DOHH2 (cell line): ENCODE measurements around the gene RTN4IP1.
"Not testable (repeated sequence)": the region's sequence is repeated elsewhere in the genome, so short reads cannot be mapped to it uniquely, and the experiment has no call there.

Experiments used
- H3F3A ChIP-seq: fragments of 200-600 bp; sonication (generic), shearing (Covaris generic); 2 replicates; pipeline ENCODE4 v1.6.0; 2016; ENCODE audit warnings: antibody characterized with exemption, mild to moderate bottlenecking; ENCODE audit not compliant: control insufficient read depth, insufficient read depth
- H3K27ac ChIP-seq: fragments of 200-600 bp; sonication (generic); 2 replicates; pipeline ENCODE4 v1.5.1; 2014; ENCODE audit warnings: low read depth, mild to moderate bottlenecking, low read length, moderate library complexity
- H3K27me3 ChIP-seq: fragments of 200-600 bp; sonication (generic); 2 replicates; pipeline ENCODE4 v1.6.1; 2014; ENCODE audit warnings: mild to moderate bottlenecking, low read length, mixed read lengths; ENCODE audit not compliant: control insufficient read depth
- H3K36me3 ChIP-seq: fragments of 200-600 bp; sonication (generic); 2 replicates; pipeline ENCODE4 v1.6.1; 2014; ENCODE audit warnings: mild to moderate bottlenecking, low read length, moderate library complexity, mixed read lengths; ENCODE audit not compliant: control insufficient read depth
- H3K4me1 ChIP-seq: fragments of 200-600 bp; sonication (generic); 2 replicates; pipeline ENCODE4 v1.6.1; 2014; ENCODE audit warnings: mild to moderate bottlenecking, low read length, mixed read lengths; ENCODE audit not compliant: control insufficient read depth
- H3K4me2 ChIP-seq: fragments of 200-600 bp; sonication (generic); 2 replicates; pipeline ENCODE4 v1.6.0; 2014; ENCODE audit warnings: mild to moderate bottlenecking, low read length, moderate library complexity
- H3K4me3 ChIP-seq: fragments of 200-600 bp; sonication (generic); 2 replicates; pipeline ENCODE4 v1.5.1; 2014; ENCODE audit warnings: mild to moderate bottlenecking, low read length, mixed read lengths
- H3K79me2 ChIP-seq: fragments of 200-600 bp; sonication (generic); 2 replicates; pipeline ENCODE4 v1.6.1; 2014; ENCODE audit warnings: mild to moderate bottlenecking, low read length, mixed read lengths; ENCODE audit not compliant: control insufficient read depth
- H3K9me2 ChIP-seq: fragments of 200-600 bp; sonication (generic); replicated peaks from 2 replicates; pipeline ENCODE4 v1.6.1; 2014; ENCODE audit warnings: mild to moderate bottlenecking, low read length, mixed read lengths; ENCODE audit not compliant: control insufficient read depth
- H3K9me3 ChIP-seq: fragments of 200-600 bp; sonication (generic); 2 replicates; pipeline ENCODE4 v1.6.1; 2014; ENCODE audit warnings: antibody characterized with exemption, low read length, mixed read lengths; ENCODE audit not compliant: control insufficient read depth, insufficient read depth
- H4K20me1 ChIP-seq: fragments of 200-600 bp; sonication (generic); 2 replicates; pipeline ENCODE4 v1.6.0; 2014; ENCODE audit warnings: low read depth, mild to moderate bottlenecking, antibody characterized with exemption, low read length, moderate library complexity; ENCODE audit not compliant: control insufficient read depth, insufficient read depth
- CTCF ChIP-seq: fragments of 200-600 bp; sonication (generic); IDR thresholded peaks from one replicate; pipeline ENCODE4 v1.5.1; 2014; ENCODE audit warnings: antibody characterized with exemption, mild to moderate bottlenecking, low read depth, low read length; ENCODE audit not compliant: poor library complexity, severe bottlenecking
- EZH2phosphoT487 ChIP-seq: fragments of 200-600 bp; sonication (generic); IDR thresholded peaks from 2 replicates; pipeline ENCODE4 v1.6.1; 2017; ENCODE audit warnings: borderline replicate concordance, mild to moderate bottlenecking, antibody characterized with exemption, low read length, moderate library complexity, mixed read lengths

RTN4IP1 gene

GRCh38 chr6:106561686-106562405, 67.5 kb downstream of the RTN4IP1 start:
- H3K4me1 ChIP-seq, result peaks cover 24% of the 10 kb centered on the region
- no peak overlapping the region for H3K4me2 ChIP-seq
- H3K4me3 ChIP-seq, result no peak overlapping the region
- no peaks in the 10 kb centered on the region for H3K9me2 ChIP-seq
- H3K27me3 ChIP-seq, result no peaks in the 10 kb centered on the region
- peaks cover 81% of the 10 kb centered on the region for H3K36me3 ChIP-seq
- no peaks in the 10 kb centered on the region for H3K9me3 ChIP-seq
- H3F3A ChIP-seq, result peaks cover 5% of the 10 kb centered on the region; the same call in 1 of the 2 replicates
- H4K20me1 ChIP-seq, result no peaks in the 10 kb centered on the region
- H3K27ac ChIP-seq, result no peak overlapping the region
- TF ChIP-seq CTCF, result no peak
- TF ChIP-seq EZH2phosphoT487, result no peak
- no peaks in the 10 kb centered on the region for H3K79me2 ChIP-seq

GRCh38 chr6:106560996-106561685, 68.2 kb downstream of the RTN4IP1 start:
- Histone ChIP-seq H3F3A (peaks cover 9% of the 10 kb centered on the region; the same call in 1 of the 2 replicates), H3K36me3 (peaks cover 83% of the 10 kb centered on the region), H3K27me3 (no peaks in the 10 kb centered on the region), H3K79me2 (no peaks in the 10 kb centered on the region), H3K27ac (no peak overlapping the region), H3K4me2 (no peak overlapping the region), H3K4me3 (no peak overlapping the region), H3K9me3 (no peaks in the 10 kb centered on the region), H4K20me1 (no peaks in the 10 kb centered on the region), H3K4me1 (peaks cover 24% of the 10 kb centered on the region), H3K9me2 (no peaks in the 10 kb centered on the region)
- no peak for TF ChIP-seq EZH2phosphoT487
- no peak for TF ChIP-seq CTCF

- not testable (repeated sequence) for H3K9me3 ChIP-seq, H3K27ac ChIP-seq, H4K20me1 ChIP-seq, H3K9me2 ChIP-seq, H3K27me3 ChIP-seq, H3K4me3 ChIP-seq, H3K79me2 ChIP-seq, H3K4me2 ChIP-seq
- Histone ChIP-seq H3K4me1 (peaks cover 24% of the 10 kb centered on the region), H3K36me3 (peaks cover 86% of the 10 kb centered on the region), H3F3A (peaks cover 11% of the 10 kb centered on the region)
Measured at GRCh38 chr6:106559659-106560058, 69.6 kb downstream of the RTN4IP1 start.

GRCh38 chr6:106558364-106558763, 70.9 kb downstream of the RTN4IP1 start:
- Histone ChIP-seq H3K36me3 (peaks cover 86% of the 10 kb centered on the region), H3F3A (peaks cover 11% of the 10 kb centered on the region), H3K4me2 (no peak overlapping the region), H3K27me3 (no peaks in the 10 kb centered on the region), H3K4me1 (peaks cover 11% of the 10 kb centered on the region), H3K4me3 (no peak overlapping the region), H3K9me3 (no peaks in the 10 kb centered on the region), H3K9me2 (no peaks in the 10 kb centered on the region), H3K27ac (no peak overlapping the region), H3K79me2 (no peaks in the 10 kb centered on the region), H4K20me1 (no peaks in the 10 kb centered on the region)
- TF ChIP-seq CTCF (no peak), EZH2phosphoT487 (no peak)
